IMR-90 (cell line): ENCODE measurements around the gene ZNF524.

Source experiments
- CEBPB ChIP-seq: IDR thresholded peaks from 2 replicates; pipeline ENCODE4 v1.6.1; 2012; ENCODE audit warnings: low read depth, low read length, improper control_type of control experiment
- CHD1 ChIP-seq: IDR thresholded peaks from 2 replicates; pipeline ENCODE4 v1.6.1; 2012; ENCODE audit warnings: low read depth, low read length, improper control_type of control experiment
- CTCF ChIP-seq: conservative IDR thresholded peaks from 2 replicates; pipeline ENCODE4 v1.5.1; 2012; ENCODE audit warnings: mild to moderate bottlenecking, low read depth, low read length, improper control_type of control experiment
- FOS ChIP-seq: fragments of 150-350 bp; IDR thresholded peaks from 2 replicates; pipeline ENCODE4 v1.6.1; 2016; ENCODE audit warnings: low read depth, low read length
- MAFK ChIP-seq: IDR thresholded peaks from 2 replicates; pipeline ENCODE4 v1.6.1; 2012; ENCODE audit warnings: low read depth, low read length, improper control_type of control experiment
- MXI1 ChIP-seq: IDR thresholded peaks from 2 replicates; pipeline ENCODE4 v1.6.1; 2012; ENCODE audit warnings: low read depth, mild to moderate bottlenecking, low read length, moderate library complexity, borderline replicate concordance
- NFE2L2 ChIP-seq: fragments of 150-350 bp; IDR thresholded peaks from 2 replicates; pipeline ENCODE4 v1.6.1; 2016; ENCODE audit warnings: low read depth, mild to moderate bottlenecking, low read length
- POLR2A ChIP-seq: IDR thresholded peaks from 2 replicates; pipeline ENCODE4 v1.6.1; 2012; ENCODE audit warnings: mild to moderate bottlenecking, low read depth, low read length
- RAD21 ChIP-seq: IDR thresholded peaks from 2 replicates; pipeline ENCODE4 v1.6.1; 2012; ENCODE audit warnings: low read length, improper control_type of control experiment
- RFX5 ChIP-seq: IDR thresholded peaks from 2 replicates; pipeline ENCODE4 v1.8.0; 2012; ENCODE audit warnings: low read depth, mild to moderate bottlenecking, low read length, moderate library complexity
- USF2 ChIP-seq: fragments of 150-350 bp; IDR thresholded peaks from 2 replicates; pipeline ENCODE4 v1.6.1; 2017; ENCODE audit warnings: mild to moderate bottlenecking, antibody characterized with exemption, low read length, low read depth
- TF ChIP-seq, protein P1 (sequence below): fragments of 150-350 bp; IDR thresholded peaks from 2 replicates; pipeline ENCODE4 v1.6.1; 2016; ENCODE audit warnings: low read depth, mild to moderate bottlenecking, low read length, moderate library complexity, borderline replicate concordance

GRCh38 chr19:55615543-55616394 is 15.7 kb downstream of the ZNF524 start:
- no peak for TF ChIP-seq POLR2A
- no peak for TF ChIP-seq CTCF
- no peak for TF ChIP-seq NFE2L2
- no peak for TF ChIP-seq RFX5
- no peak for TF ChIP-seq MAFK
- TF ChIP-seq FOS = no peak
- TF ChIP-seq CEBPB = no peak
- TF ChIP-seq RAD21 = no peak
- no peak for TF ChIP-seq USF2
- TF ChIP-seq CHD1 = no peak
- TF ChIP-seq, protein P1, sequence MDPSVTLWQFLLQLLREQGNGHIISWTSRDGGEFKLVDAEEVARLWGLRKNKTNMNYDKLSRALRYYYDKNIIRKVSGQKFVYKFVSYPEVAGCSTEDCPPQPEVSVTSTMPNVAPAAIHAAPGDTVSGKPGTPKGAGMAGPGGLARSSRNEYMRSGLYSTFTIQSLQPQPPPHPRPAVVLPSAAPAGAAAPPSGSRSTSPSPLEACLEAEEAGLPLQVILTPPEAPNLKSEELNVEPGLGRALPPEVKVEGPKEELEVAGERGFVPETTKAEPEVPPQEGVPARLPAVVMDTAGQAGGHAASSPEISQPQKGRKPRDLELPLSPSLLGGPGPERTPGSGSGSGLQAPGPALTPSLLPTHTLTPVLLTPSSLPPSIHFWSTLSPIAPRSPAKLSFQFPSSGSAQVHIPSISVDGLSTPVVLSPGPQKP = no peak
- no peak for TF ChIP-seq MXI1
